ENCODE data around the gene OSTN.
"Not testable (repeated sequence)": the region's sequence is repeated elsewhere in the genome, so short reads cannot be mapped to it uniquely, and the experiment has no call there.

Gene OSTN, protein sequence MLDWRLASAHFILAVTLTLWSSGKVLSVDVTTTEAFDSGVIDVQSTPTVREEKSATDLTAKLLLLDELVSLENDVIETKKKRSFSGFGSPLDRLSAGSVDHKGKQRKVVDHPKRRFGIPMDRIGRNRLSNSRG

DNA sequence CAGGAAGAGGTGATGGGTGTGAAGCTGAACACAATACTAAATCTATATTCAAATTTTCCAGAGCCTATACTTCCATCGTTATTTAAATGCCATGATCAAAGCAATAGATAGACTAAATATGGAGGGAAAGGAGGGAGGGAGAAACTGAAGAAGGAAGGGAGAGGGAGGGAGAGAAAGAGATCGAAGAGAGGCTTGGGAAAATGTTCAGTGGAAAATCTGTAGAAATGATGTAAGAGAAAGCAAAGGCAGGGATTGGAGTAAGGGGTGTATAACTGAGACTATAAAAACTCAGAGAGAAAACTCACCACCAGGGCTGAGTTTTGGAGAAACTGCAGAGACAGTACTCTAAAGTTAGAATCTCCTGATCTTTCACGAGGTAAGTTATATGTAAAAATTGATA is at the start of gene OSTN:
TSS of gene OSTN (plus strand) at position 310 of the 400 bp plus-strand sequence. CDS start 13,292 bp downstream, outside the sequence.
- DNase-seq (ENCODE audit: low read depth in 1 of 2, low spot score in 1 of 2): no peak

DNA sequence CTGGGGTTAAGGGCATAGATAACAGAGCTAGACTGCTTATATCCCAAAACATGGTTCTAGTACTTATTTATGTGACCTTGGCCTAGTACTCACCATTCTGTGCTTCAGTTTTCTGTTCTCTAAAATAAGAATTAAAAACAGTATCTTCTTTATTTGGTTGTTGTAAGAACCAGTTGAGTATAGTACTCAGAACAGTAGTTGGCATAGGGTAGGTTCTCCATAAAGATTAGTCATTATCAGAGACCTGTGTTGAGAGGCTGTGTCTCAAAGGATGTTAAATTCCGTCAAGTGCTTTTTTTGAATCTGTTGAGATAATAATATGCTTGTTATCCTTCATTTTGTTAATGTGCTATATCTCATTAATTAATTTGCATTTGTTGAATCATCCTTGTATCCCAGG is 47.4 kb upstream of the OSTN start:
- no peak for DNase-seq (ENCODE audit: low read depth in 1 of 2, low spot score in 1 of 2)

DNA sequence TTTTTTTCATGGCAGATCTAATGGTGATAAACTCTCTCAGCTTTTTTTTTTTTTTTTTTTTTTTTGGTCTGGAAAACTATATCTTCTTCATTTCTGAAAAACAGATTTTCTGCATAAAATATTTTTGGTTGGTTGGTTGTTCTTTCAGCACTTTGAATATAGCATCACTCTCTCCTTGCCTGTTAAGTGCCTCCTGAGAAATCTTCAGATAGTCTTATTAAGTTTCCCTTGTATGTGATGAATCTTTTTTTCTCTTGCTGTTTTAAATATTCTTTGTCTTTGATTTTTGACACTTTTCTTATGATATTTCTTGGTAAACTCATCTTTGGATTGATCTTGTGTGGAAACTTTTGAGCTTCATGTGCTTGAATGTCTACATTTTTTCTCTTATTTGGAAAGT is 44.2 kb upstream of the OSTN start:
- no peak for DNase-seq (ENCODE audit: low read depth in 1 of 2, low spot score in 1 of 2)

DNA sequence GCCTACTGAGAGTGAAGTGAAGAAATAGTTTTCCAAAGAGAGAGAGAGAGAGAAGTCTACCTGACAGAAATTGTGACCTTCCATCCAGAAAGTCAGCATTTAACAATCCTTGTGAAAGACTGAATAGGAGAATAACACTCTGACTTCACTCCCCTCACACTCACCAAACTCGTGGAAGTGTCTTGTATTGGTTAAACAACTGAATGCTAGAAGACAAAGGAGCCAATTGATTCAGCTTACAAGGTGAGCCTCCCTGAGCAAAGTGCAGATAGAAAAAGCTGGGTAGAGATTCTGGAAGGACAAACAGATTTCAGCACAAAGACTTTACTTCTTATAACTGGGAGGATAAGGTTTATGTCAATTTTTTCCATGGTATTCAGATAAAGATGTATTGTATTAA is 40.8 kb upstream of the OSTN start:
- no peak for DNase-seq (ENCODE audit: low read depth in 1 of 2, low spot score in 1 of 2)

DNA sequence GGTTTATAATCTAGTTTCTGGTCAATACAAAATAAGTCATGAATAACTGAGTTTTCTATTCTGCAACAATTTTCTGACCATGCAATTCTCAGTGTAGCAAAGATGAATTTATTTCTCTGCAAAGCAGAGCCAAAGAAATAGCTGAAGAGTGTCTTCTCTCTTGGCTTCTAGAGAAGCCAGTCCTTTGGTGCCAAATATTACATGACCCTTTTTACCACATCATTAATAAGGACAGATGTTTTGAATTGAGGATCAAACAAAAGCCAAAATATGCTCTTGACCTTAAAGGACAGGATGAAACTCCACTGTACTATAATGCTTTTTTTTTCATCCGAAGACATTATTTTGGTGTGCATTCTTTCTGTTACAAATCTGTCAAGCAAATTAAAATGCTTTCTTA is 40.2 kb upstream of the OSTN start:
- DNase-seq (ENCODE audit: low read depth in 1 of 2, low spot score in 1 of 2): no peak

DNA sequence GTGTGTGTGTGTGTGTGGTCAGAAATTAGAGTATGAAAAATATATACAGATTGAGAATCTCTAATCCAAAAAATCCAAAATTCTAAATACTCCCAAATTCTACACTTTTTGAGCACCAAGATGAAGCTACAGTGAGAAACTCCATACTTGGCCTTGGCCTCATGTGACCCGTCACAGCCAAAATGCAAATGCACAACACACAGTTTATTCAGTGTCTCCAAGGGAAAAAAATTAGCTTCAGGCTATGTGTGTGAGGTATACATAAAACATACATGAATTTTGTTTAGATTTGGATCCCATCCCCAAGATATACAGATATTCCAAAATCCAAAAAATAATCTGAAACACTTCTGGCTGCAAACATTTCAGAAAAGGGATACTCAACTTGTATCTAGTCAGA is 33.2 kb upstream of the OSTN start:
- no peak for DNase-seq (ENCODE audit: low read depth in 1 of 2, low spot score in 1 of 2)

DNA sequence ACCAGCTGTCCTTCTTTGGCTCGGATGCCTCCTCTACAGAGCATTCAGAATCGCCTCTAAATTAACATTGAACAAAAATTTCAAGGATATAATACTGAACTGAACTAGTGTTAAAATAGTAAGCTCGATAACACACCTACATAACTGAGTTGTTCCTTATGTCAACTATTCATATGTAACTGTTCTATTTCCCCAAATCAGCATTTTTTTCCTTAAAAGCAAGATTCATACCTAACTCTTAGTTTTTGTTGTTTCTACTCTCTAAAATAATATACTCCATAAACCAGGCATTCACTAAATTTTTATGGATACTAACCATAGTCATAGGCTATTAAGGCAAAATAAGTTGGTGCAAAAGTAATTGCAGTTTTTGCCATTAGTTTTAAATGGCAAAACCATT is 32.7 kb upstream of the OSTN start:
- DNase-seq (ENCODE audit: low read depth in 1 of 2, low spot score in 1 of 2): no peak

DNA sequence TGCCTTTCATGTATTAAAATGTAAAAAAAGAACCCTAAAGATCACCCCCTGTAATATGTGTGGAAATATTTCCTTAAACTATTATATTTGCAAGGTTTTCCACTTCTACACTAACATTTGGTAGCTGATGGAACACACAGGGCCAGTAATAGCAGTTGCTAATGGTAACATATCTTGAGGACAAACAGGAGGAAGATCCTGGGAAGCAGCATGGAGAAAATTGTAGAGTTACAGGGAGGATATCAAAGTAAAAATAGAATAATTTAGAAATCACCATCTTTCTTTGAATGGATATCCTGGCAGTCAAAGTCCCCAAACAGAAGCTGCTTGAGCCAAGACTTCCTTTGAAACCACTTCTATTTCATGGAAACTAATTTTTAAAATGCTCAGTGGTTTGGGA is 29.5 kb upstream of the OSTN start:
- DNase-seq (ENCODE audit: low read depth in 1 of 2, low spot score in 1 of 2): no peak

DNA sequence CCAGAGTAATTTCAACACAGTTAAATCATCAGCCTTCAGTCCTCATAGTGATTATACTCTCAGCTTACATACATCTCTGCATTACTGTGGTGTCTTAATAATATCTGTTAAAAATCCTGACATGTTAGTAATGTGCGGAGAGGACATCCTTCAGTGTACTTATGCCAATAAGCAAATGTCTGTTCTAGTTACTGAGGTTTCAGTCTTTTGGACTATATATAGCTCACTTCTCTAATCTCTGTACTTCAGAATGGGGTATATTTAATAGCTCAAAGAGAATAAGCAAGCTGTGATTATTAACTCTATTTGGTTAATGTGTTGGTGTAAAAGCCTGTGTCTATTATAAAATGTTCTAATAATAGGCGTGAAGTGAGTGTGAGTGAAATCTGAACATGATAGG is 28.9 kb upstream of the OSTN start:
- no peak for DNase-seq (ENCODE audit: low read depth in 1 of 2, low spot score in 1 of 2)

DNA sequence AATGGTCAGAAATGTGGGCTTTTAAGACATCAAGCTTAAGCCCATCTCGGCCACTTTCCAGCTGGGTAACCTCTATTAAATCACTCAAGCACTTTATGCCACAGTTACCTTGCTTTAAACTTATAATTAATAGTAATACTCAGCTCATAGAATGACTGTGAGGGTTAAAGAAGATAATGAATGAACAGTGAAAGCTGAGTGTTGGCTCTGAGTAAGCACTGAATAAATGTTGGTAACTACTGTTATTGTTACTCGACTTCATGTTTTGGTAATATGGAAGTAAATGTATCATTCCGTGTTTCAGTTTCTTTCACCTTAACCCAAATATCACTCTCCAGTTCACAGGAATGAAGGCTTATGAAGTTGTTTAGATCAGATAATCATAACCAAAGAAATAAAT is 23.9 kb upstream of the OSTN start:
- no peak for DNase-seq (ENCODE audit: low read depth in 1 of 2, low spot score in 1 of 2)

DNA sequence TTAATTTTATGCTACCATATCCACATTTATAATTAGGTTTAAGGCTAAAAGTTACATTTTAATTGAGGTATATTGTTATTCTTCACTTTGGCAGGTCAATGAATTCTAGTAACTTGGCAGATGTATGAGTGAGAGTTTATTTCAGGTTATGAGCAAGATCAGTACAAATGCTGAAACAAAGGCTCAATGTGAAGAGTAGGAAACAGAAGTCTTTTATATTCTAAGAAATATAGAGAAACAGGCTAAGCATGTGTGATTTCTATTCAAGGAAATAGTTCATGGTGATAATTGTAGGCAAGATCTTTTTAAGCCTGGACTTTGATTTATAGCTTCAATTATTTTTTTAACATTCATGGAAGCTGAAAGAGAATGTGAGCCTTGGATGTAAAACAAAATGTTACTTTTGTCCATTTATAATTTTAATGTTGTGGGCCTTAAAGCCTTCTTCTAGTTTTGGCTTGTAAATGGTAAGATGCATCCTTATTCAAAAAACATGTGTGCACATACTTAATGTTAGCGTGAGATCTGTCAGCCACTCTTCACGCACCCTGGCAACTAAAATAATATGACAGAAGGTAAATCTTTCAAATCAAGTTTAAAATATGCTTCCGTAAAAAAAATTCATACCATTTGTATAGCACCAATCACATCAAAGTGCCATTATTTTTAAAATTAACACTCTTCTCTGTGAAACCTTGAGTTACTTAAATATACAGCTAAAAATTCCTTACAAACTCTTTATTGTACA is 22.8 kb upstream of the OSTN start:
- no peak for DNase-seq (ENCODE audit: low read depth in 1 of 2, low spot score in 1 of 2)

DNA sequence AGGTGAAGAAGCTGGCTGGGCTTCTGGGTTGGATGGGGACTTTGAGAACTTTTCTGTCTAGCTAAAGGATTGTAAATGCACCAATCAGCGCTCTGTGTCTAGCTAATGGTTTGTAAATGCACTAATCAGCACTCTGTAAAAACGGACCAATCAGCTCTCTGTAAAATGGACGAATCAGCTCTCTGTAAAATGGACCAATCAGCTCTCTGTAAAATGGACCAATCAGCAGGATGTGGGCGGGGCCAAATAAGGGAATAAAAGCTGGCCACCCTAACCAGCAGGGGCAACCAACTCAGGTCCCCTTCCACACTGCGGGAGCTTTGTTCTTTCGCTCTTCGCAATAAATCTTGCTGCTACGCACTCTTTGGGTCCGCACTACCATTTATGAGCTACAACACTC is 13.7 kb upstream of the OSTN start:
- not testable (repeated sequence) for DNase-seq (ENCODE audit: low read depth in 1 of 2, low spot score in 1 of 2)

DNA sequence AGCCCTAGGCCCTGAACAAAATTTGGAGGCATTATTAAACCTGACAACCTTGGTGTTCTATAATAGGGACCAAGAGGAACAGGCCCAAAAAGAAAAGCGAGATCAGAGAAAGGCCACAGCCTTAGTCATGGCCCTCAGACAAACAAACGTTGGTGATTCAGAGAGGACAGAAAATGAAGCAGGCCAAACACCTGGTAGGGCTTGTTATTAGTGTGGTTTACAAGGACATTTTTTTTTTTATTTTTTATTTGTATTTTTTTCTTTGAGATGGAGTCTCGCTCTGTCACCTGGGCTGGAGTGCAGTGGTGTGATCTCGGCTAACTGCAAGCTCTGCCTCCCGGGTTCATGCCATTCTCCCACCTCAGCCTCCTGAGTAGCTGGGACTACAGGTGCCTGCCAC is 10.8 kb upstream of the OSTN start:
- not testable (repeated sequence) for DNase-seq (ENCODE audit: low read depth in 1 of 2, low spot score in 1 of 2)

DNA sequence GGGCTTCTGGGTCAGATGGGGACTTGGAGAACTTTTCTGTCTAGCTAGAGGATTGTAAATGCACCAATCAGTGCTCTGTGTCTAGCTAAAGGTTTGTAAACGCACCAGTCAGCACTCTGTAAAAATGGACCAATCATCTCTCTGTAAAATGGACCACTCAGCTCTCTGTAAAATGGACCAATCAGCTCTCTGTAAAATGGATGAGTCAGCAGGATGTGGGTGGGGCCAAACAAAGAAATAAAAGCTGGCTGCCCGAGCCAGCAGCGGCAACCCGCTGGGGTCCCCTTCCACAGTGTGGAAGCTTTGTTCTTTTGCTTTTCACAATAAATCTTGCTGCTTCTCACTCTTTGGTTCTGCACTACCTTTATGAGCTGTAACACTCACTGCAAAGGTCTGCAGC is 6.8 kb upstream of the OSTN start:
- DNase-seq (ENCODE audit: low read depth in 1 of 2, low spot score in 1 of 2): not testable (repeated sequence)

DNA sequence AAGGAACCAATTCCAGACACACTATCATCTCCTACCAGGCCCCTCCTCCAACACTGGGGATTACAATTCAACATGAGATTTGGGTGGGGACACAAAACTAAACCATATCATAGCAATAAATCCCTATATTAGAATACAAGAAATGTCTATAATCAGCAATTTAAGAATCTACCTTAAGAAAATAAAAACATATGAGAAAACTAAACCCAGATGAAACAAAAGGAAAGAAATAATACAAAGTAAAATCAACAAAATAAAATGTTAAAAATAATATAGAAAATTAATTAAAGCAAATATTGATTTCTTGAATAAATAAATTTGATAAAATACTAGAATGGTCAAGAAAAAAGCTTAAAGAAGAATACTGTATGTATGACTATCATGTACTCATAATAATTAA is 6.1 kb upstream of the OSTN start:
- DNase-seq (ENCODE audit: low read depth in 1 of 2, low spot score in 1 of 2): no peak

DNA sequence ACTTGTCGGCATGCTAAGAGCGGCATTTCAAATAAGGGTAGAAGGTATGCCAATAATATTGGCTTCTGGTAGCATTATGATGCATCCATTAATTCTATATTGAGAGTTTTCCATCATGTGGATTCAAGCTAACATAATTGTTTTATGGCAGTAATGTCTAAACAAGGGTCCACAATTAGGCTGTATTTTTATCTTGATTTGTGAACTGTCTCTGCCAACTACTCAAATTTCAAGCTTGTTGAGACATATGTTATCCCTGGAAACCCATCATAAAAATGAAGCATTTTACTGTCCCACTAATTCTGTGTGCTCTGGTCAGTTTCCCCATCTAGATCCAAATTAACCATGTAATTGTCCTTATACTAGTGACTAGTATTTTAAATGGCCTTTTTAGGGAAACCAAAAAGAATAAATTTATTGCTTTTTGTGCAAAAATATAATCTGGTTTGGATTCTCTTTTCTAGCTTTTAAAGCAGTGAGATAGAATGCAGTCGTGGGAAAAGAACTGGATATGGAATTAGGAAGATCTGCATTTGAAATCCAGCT is 1.2 kb upstream of the OSTN start:
- DNase-seq (ENCODE audit: low read depth in 1 of 2, low spot score in 1 of 2): no peak

DNA sequence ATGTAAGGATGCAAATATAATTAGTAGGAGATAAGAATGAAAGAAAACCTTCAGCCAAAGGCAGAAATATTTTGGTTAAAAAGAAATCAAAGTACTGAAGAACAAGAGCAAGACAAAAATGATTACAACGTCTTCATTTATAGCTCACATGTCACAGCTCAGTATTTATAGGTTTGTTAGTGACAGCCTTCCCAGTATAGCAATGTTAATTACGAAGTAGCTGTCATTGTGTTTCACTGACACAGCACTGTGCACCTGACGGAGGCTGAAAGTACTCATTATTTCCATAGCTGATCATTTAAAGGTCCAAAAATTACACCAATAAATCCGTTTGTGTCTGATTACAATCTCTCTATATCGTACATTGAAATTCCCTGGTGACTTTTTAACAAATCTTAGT is 561 bp upstream of the OSTN start:
- no peak for DNase-seq (ENCODE audit: low read depth in 1 of 2, low spot score in 1 of 2)

DNA sequence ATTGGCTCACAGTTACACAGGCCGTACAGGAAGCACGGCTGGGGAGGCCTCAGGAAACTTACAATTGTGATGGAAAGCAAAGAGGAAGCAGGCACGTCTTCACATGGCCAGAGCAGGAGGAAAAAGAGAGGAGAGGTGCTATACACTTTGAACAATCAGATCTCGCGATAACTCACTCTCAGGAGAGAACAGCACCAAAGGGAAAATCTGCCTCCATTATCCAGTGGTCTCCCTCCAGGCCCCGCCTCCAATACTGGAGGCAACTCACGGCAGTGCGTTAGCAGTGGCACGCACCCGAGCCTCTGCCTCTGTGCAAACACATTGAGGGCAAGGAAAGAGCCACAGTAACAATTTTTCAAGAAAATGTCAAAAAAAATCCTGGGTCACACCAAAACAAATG is 11.0 kb downstream of the OSTN start:
- DNase-seq (ENCODE audit: low read depth in 1 of 2, low spot score in 1 of 2): no peak

DNA sequence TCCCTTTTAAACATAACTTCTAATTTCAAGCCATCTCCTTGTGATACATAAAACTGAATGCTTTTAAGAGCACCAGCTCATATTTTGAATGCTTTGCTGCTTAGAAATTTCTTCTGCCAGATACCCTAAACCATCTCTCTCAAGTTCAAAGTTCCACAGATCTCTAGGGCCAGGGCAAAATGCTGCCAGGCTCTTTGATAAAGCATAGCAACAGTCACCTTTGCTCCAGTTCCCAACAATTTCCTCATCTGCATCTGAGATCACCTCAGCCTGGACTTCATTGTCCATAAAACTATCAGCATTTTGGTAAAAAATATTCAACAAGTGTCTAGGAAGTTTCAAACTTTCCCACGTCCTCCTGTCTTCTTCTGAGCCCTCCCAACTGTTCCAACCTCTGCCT is 17.5 kb downstream of the OSTN start:
- DNase-seq (ENCODE audit: low read depth in 1 of 2, low spot score in 1 of 2): no peak

DNA sequence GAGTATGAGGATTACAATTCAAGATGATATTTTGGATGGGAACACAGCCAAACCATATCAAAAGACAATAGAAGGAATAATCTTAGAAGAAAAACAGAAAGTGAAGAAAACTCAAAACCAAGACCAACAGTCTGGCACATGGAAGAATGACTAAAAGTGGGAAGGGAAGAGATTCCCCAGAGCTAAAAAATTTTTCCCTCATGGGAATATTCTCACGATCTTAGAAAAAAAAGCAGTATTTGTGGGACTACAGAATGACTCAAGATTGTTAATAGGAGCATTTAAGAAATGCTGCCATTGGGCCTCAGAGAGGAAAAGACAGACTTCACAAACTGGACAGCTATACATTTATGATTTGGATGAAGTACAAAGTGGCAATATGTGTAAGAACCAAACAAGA is 18.3 kb downstream of the OSTN start:
- DNase-seq (ENCODE audit: low read depth in 1 of 2, low spot score in 1 of 2): no peak

DNA sequence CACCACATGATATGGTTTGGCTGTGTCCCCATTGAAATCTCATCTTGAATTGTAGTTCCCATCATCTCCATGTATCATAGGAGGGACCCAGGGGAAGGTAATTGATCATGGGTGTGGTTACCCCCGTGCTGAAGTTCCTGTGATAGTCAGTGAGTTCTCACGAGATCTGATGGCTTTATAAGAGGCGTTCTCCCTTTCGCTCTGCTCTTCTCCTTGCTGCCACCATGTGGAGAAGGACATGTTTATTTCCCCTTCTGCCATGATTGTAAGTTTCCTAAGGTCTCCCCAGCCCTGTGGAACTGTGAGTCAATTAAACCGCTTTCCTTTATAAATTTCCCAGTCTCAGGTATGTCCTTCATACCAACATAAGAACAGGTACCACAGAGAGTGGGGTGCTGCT is 21.9 kb downstream of the OSTN start:
- DNase-seq (ENCODE audit: low read depth in 1 of 2, low spot score in 1 of 2): no peak

DNA sequence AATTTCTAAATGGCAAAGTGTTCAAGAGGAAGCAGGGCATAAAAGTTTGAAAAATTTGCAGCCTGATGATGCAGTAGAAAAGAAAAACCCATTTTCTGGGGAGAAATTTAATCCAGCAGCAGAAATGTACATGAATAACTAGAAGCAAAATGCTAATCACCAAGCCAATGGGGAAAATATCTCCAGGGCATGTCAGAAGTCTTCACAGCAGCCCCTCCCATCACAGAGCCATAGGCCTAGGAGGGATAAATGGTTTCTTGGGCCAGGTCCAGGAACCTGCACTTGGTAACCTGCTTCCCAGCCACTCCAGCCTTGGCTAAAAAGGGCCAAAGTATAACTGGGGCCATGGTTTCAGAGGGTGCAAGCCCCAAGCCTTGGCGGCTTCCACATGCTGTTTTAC is 22.6 kb downstream of the OSTN start:
- no peak for DNase-seq (ENCODE audit: low read depth in 1 of 2, low spot score in 1 of 2)

DNA sequence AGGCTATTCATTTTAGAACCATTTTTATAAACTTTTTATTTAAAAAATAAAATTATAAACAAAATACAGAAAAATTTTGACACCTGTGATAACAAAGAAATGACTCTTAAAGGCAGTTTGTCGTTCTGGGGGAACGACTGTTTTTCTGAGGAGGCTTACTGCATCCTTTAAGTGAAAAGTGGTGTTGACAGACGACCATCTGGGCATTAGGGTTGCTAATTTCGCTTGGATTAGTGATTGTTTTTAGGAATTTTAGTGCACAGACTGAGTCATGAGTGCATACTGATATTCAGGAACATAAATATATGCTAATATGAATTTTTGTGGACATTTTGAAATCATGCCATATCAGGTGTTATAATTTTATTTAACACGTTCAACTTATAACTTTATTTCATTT is 28.5 kb downstream of the OSTN start:
- DNase-seq (ENCODE audit: low read depth in 1 of 2, low spot score in 1 of 2): no peak
